COR-L47 (cell line): ENCODE measurements around the gene ANKRD55.
"Not testable (repeated sequence)": the region's sequence is repeated elsewhere in the genome, so short reads cannot be mapped to it uniquely, and the experiment has no call there.

Experiments used
- DNase-seq: peaks from one replicate; lab custom pipeline; 2025; lab: John Stamatoyannopoulos, UW

Gene ANKRD55

DNA sequence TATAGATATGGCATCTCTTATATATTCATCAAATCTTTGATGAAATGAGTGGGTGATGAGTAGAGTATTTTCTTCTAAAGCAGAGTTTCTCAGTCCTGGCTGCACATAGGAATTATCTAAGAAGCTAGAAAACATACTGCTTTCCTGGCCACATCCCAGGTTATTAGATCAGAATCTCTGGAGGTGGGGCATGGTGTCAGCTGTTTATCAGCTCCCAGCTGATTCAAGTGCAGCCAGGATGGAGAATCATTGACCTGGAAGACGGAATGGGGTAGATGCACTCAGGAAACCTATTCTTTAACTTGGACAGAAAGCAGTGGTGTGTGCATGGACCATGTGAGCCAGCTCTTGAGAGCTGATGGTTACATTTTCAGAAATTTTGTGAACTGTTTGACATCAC, 130.2 kb downstream of the ANKRD55 start:
- DNase-seq: no peak

DNA sequence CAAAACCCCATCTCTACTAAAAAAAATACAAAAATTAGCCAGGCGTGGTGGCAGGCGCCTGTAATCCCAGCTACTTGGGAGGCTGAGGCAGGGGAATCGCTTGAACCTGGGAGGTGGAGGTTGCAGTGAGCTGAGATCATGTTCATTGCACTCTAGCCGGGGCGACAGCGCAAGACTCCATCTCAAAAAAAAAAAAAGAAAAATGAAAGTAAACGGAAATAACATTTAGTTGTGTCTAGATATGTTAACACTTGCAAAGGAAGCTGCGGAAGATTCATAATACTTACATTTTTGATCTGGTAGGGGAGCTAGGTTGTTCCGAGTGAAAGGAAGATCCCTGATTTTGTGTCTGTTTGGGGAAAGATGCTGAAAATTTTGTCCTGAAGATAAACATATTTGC, 130.9 kb downstream of the ANKRD55 start:
- DNase-seq: not testable (repeated sequence)

DNA sequence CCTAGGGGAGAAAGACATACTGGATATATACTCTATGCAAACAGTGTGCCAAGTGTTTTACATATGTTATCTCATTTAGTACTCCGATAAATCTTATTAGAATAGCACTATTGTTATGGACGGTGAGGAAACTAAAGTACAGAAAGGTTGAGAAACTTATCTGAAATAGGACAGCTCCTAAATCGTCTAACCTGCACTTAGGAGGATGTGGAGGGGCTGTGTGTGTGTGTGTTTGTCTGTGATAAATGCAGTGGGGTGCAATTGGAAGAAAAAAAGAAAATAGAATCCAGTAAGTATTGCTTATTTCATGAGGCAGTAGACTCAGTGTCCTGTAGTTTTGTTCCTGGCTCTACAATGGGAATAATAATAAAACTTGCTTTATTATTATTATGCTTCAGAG, 131.9 kb downstream of the ANKRD55 start:
- DNase-seq: no peak

DNA sequence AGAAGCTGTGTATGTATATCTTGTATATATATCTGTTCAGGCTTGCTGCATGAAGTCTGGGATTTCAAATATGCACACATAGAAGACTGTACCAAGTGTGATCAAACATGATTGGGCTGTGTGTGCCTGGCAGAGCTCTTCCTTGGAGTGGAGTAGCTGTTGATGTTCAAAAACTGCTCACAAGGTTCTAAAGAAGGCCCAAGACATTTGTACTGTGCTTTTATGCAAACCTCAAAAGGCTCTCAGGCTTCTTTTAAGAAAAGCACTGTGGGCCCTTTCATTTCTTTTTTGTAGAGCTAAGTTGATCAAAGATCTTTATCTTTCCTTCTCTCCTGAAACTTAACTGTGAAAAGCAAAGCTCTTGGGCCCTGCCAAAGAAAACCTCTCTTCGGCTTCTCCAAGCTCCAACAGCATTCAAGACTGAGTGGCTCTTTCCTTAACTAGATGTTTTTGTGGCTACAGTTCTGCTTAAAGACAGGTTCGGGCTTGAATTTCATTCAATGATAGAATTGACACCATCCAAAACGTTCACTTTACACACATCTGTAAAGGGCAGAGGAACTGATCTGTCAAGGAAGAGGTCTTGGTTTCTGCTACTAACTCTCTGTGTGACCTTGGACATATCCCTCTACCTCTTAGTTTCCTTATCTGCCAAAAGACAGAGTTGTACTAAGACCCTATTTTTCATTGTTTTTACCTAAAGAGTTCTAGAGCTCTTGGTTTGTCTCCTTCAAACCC, 132.5 kb downstream of the ANKRD55 start:
- no peak for DNase-seq

DNA sequence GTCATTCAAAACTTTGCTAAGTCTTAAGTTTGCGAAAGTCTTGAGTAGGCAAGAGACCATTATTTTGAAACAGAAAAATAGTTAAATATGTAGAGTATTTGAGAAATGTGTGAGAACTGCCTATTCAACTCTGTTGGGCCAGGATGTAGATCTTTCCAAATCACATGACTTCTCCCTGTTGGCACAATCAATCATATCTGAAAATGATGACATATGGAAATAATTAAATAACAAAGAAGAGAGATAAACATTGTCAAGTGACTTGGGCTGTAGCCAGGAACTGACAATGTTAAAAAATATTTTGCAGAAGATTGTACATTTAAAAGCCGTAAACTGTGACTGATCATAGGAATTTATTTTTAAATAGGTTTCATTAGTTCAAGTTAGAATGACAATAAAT, 133.8 kb downstream of the ANKRD55 start:
- no peak for DNase-seq

DNA sequence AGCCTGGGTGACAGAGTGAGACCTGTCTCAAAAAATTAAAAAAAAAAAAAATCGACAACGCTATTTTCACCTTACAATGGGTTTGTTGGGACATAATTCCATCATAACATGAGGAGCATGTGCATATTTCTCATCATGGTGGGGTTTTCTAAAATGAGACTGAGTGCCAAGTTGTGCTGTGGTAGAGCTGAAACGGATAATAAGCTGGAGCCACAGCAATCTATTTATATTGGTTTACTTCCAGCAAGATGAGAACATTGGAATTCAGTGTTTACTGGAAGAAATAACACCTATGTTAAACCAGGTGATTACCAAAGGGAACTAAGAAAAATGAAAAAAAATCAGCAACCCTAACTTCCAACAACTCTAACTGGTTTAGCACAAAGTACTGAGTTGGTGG, 136.1 kb downstream of the ANKRD55 start:
- no peak for DNase-seq

DNA sequence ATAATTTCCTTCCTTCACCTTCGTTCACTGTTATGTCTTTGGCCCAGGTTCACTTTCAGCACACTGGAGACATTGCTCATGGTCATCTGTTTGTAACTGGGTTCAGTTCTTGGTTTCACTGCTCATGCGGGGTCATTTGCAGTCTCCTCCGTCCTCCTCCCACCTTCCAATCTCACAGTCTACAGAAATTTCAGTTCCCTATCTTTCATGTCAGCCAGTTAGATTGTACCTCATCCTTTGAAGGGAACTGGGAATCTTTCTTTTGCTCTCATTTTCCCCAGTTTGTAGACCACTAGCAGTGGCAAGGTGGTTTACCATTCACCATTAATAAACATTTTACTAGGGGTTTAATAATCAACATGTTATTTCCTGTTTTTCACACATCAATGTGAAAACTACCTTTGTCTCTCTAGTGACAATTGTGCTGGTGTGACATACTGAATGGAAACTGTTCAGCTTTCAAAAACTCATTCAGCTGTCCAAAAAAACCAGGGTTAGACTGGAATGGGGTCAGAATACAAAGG, 137.5 kb downstream of the ANKRD55 start:
- DNase-seq: no peak

DNA sequence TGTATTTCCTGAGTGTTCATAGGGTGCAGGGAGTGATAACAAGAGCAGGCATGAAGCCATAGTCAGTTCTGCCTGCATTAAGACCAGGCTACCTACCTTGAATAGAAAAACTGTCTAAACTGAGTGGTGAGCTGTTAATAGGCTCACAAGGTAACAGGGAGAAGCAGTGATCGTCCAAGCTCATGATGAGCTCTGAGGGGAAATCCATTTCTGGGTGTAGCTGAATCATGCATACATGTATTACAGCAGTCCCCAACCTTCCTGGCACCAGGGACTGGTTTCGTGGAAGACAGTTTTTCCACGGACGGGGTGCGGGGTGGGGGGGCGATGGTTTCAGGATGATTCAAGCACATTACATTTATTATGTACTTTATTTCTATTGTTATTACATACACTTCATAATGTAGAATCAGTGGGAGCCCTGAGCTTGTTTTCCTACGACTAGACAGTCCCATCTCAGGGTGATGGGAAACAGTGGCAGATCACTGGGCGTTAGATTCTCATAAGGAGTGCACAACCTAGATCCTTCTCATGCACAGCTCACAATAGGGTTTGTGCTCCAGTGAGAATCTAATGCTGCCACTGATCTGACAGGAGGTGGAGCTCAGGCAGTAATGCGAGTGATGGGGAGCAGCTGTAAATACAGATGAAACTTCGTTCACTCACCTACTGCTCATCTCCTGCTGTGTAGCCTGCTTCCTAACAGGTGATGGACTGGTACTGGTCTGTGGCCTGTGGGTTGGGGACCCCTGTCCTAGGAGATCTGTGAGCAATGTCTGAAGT, 138.4 kb downstream of the ANKRD55 start:
- DNase-seq: no peak

DNA sequence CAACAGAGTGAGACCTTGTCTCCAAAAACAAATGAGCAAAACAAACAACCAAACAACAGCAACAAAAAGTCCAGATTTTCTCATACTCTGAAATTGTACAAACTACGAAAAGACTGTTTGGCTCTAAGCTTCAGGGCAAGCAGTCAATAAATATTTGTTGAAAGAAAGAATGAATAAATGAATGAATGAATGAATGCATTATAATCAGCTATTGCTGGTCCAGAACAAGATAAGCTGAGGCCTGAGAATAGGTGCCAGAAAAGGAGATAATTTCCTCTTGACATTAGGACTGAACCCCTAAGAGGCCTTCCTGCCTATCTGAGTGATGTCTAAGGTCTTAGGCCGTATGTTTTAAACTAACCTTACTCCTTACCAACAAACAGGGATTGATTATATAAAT, 139.2 kb downstream of the ANKRD55 start:
- no peak for DNase-seq

DNA sequence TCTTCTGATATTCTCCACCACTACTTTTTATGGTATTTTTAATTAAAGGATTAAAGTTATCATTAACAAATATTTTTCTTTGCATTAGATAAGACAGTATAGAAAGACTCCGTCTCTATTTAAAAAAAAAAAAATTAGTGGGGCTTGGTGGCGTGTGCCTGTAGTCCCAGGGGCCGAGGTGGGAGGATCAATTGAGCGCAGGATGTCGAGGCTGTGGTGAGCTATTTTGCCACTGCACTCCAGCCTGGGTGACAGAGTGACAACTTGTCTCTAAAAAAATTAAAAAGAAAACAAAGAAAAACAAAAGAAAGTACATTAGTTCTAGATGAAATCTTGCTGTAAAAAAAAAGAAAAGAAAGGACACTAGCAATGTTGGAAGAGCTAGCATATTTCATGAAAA, 141.0 kb downstream of the ANKRD55 start:
- DNase-seq: no peak

DNA sequence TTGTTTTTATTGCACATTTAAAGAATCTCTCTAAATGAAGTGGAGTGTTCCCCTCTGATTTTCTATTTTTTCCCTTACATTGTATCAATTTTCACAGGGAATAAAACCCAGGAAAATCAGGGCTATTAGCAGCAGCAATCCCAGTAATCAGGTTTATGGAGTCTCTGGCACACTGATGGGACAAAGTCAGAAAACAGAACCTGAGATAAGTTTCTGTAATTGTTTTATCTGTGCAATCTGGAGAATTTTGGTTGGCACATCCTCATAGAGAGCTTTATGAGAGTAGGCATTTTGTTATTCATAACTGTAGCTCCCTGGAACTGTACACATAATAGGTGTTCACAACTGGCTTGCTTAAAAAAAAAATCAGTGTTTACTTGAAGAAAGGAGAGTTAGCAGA, 141.5 kb downstream of the ANKRD55 start:
- DNase-seq: no peak

DNA sequence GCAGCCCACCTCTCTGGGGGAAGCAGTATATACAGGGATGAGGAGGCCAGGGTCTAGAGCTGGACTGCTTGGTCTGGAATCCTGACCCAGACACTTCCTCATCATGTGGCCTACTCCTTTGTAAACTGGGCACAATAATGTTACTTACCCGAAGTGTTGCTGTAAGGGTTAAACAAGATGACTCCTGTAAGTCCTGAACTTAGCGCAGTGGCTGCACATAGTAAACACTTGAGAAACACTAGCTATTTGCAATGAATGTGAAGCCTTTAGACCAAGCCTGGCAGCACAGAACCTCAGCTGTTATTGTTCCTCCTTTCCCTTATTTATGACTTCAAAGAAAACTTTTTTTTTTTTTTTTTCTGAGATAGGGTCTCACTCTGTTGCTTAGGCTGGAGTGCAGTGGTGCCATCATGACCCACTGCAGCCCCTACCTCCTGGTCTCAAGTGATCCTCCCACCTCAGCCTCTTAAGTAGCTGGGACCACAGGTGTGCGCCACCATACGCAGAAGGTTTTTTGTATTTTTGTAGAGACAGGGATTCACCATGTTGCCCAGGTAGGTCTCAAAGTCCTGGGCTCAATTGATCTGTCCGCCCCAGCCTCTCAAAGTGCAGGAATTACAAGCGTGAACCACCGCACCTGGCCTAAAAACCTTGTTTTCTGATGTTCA, 142.2 kb downstream of the ANKRD55 start:
- no peak for DNase-seq

DNA sequence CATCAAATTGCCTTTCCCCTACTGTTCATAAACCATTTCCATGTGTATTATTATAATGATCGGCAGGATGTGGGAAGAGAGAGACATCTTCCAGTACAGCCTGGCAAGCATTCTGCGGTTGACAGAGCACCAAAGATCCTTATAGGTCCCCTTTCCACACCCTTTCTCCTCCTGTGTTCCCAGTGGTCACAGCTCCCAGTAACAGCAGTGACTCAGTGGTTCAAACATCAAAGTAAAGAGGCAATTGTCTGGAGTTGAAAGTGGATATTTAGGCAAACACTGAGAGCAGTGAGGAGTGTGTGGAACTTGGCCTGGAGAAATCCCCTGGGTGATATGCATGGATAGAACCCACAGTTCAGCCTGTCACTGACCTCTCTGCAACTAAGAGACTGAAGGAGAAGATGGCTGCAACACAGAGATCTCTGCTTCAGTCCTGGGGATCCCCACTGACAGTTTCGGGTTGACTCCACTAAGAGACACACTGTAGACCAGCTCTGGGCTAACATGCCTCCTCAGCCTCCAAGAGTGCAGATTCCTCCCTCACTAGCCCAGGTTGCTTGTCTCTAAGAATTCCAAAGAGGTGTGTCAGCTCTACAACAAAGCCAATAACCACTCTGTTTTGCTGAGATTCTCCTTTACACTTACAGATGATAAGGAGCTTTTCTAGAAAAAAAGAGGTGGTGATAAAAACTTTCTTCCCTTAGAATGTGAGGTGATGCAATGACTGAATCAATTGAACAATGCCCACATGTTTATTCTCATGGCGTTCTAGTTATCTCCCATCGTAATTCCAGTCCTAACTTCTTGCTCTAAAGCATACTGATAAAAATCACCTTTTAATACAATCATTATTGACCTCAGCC, 143.9 kb downstream of the ANKRD55 start:
- DNase-seq: no peak

DNA sequence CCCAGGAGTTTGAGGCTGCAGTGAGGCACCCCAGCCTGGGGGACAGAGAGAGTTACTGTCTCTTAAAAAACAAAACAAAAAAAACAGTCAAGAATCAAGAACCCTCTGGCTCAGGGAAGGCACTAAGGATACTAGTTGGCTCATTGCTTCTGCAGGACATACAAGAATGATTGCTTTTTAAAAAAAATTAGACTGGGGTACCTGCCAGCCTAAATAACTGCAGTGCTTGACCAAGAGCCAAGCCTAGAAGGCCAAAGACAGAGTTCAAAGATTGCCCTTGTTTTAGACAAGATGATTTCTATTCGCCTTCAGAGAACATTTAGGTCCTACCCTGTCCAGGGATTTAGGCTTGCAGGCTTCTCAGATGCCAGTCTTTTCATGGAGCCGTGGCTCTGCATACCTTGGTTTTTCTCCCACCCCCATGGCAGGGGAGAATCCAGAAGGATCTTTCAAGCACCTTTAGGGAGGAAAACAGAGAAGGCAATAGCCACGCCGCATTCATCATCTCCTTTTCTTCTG, 144.6 kb downstream of the ANKRD55 start:
- no peak for DNase-seq

DNA sequence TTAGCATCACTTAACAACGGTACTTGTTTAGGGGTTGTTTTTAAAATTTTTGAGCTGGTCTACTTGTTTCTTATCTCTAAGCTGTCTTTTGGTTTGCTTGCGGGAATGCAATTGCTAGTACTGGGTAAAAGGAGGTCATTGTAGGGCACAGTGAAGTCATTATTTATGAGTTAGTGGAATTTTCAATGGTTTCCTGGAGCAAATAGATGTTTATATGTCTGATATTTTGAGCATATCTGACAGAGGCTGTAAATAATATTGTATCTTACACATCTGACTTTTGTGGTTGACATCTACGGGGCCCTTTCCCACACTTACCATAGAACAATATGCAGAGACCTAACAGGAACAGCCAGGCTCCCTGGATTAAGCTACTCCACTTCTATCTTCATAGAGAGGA, 147.9 kb downstream of the ANKRD55 start:
- no peak for DNase-seq

DNA sequence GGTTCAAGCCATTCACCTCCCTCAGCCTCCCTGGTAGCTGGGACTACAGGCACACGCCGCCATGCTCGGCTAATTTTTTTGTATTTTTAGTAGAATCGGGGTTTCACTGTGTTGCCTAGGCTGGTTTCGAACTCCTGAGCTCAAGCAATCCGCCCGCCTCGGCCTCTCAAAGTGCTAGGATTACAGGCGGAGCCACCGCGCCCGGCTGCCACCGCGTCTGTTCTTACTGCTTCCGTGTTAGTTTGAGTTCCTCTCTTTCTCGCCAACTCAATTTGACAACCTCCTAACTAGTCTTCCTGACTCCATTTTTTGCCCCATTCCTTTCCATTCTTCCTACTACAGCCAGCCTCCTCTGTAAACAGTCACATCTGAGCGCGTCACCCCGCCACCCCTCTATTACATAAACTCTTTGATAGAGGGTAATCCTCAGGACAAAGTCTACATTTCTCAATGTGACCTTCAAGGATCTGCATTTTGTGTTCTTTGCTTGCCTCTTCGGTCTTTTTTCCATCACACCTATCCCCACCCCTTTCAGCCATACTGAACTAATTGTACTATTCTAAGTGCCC, 149.8 kb downstream of the ANKRD55 start:
- no peak for DNase-seq

DNA sequence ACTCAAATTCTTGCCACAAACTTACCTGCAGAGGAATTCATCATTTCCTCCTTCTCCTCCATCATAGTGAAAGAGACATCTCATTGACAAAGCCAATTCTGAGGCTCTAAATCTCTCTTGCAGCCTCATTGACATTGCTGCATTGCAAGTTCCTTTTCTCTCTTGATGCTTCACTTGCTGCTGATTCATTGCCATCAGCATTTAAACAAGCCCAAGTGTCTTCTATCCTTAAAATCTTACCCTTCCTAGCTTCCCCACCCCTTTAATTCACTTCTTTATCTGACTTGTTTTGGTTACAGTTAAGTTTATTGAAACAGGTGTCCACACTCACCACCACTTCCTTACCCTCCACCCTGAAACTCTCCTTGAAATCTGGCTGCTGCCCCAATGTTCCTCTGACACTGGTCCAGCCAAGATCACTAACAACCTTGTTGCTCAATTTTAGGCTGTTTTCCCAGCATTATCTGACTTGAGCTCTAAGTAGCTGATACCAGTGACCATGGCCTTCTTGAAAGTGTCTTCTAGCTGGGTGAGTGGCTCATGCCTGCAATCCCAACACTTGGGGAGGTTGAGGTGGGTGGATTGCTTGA, 152.0 kb downstream of the ANKRD55 start:
- DNase-seq: not testable (repeated sequence)

DNA sequence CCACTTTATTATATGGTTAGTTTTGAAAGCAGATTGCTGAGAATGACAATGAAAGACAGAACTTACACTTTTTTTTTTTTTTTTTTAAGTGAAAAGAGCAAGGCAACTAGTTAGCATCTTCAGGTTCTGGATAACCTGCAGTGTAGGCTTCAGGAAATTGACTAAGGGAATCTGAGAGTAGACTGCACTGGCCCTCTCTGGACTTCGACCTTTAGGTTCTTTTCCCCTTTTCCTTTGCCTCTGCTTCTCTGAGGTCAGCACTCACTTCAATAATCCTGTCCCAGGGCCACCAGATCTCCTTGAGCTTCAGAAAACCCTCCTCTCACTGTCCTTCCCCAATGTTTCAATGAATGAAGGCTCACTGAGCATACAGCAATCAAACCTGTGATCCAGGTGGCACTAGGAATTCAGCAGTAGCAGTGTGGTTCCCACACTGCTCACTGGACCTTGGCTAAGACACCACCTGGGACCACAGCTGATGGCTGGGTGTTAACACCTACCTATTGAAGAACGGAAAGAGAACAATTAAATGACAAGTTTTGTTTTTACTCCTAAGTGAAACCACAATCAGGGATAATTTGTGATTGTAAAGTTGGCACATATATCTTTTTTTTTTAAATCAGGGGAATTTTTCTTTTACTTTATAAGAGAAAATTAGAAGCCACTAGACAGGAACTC, 152.6 kb downstream of the ANKRD55 start:
- no peak for DNase-seq

DNA sequence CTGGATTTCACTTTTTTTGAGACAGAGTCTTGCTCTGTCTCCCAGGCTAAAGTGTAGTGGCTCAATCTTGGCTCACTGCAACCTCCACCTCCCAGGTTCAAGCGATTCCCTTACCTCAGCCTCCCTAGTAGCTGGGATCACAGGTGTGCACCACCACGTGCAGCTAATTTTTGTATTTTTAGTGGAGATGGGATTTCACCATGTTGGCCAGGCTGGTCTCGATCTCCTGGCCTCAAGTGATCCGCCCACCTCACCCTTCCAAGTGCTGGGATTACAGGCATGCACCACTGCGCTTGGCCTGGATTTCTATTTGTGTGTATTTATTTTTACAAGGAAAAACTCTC, 154.0 kb downstream of the ANKRD55 start:
- DNase-seq: not testable (repeated sequence)
